ENCODE data around the gene STK16.
"Not testable (repeated sequence)": the region's sequence is repeated elsewhere in the genome, so short reads cannot be mapped to it uniquely, and the experiment has no call there.

Gene STK16

DNA sequence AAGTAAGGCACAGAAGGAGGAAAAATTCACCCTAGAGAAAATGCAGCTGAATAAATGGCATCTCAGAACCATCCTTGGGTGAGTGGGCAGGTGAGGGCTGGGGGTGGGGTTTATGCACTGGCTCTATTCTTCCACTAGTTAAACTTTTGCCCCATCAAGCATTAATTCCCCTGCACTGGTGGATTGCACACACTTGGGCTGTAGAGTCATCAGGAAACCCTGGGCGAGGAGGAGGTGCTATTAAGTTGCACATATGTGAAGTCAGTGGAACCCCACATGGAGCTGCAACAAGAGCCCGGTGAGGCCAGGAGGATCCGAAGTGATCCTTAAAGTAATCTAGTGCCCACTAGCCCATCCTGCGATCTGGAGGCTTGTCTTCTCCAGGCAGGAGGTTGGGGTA, 27.1 kb downstream of the STK16 start:
- DNase-seq, result no peak

DNA sequence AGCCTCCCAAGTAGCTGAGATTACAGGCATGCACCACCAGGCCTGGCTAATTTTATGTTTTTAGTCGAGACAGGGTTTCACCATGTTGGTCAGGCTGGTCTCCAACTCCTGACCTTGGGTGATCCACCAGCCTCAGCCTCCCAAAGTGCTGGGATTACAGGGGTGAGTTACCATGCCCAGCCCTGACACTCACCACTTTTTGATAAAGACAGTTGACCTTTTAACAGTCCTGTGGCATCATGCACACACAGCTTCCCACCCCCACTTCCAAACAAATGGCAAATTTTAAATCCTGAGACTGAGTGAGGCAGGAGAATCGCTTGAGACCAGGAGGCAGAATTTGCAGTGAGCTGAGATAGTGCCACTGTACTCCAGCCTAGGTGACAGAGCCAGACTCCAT, 27.7 kb downstream of the STK16 start:
- no peak for DNase-seq

DNA sequence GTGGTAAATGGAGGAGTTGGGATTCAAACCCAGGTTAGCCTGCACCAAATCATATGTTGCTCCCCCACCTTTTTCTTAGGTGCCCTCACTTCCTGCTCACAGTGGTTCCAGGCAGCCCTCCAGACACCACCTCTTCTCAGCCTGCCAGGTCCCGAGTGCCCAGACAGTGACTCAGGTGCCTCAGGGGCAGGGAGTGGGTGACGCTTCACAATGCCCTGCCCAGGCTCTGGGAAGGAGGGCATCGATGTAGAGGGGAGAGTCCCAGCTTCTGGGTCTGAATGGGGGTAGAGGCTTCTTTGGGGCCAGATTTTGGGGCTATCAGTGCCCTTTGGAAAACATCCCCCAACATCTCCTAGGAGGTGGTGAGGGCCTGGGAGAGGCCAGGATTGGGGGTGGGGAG, 28.7 kb downstream of the STK16 start:
- DNase-seq, result no peak

DNA sequence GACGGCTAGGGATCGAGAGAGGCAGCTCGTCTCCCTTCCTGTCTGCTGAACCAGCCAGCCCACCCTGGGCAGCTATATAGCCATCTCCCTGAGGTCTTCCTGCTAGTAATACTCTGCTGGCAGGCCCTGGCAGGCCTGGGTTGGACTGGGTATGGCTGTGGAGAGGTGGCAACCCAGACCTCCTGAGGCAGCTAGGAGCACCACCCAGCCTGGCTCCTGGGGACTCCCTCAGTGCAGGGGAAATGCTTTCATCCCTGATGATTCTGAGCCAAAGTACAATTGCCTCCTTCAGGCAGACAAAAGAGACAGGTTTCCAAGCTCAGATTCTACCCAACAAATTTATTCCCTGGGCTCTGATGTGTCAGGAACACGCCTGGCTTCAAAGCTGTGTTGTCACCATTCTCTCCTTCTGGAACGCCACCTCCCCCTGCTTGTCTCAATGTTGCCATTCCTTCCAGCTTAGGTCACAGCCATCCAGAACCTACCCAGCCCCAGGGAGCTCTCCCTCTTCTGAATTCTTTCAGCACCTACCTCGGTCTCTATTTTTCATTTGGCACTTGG, 29.2 kb downstream of the STK16 start:
- DNase-seq, result no peak

DNA sequence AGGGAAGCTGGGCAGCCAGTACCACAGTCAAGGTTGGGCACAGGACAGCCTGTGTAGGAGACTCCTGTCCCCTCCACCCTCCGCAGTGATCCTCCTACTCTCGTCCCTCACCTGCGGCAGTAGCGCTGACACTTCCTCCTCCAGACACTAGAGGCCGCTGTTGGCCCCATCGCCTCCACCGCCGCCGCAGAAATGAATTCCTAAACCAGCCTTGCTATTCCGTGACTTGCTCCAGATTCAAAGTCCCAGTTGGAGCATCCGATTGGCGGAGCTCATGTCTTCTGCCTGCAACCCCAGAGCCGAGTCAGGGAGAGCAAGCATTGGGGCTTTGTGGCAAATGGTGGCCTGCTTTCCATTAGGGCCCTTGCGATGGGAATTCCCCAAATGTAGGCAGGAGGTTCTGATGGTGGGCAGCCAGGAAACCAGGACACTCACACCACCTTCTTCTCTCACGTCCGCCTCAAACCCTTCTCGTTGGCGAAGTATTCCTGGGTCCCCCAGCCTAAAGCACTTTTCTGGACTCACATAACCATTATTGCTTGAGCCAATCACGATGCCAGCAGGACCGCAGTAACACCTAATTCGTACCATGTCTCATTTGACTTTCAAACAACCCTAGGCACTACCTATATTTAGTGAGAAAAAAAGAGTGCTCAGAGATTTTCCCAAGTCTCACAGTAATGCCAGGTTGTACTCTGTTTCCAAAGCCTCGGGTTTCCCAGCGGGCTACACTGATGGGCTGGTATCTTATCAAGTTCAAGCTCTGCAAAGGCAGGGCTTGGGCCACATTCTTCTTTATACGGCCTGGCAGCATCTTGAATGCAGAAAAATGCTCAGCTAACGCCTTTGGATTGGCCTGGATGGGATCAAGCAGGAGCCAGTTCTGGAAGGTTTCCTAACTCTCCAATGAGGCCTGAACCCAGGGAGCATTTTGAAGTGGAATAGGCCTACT, 32.7 kb downstream of the STK16 start:
- peak; percentile 77 to 80 for DNase-seq

DNA sequence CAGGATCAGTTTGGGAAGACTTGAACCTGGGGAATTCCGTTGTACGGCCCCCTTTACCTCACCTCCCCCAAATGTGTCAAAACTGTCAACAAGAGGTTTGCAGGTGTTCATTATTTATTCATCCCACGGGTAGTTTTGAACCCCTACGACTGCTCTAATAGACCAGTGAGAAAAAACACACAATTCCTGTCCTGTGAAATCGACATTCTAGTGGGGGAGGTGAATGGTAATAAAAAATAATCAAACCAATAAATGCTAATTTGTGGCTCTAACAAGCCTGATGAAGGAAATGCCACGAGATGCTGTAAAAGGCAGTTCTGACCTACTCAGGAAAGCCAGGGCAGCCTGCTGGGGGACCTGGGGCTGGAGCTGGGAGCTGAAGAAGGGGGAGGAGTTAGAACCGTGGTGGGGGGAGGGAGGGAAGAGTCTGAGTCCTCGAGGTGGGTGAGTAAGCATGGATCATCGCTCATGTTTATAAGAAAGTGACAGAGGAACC, 33.4 kb downstream of the STK16 start:
- no peak for DNase-seq

DNA sequence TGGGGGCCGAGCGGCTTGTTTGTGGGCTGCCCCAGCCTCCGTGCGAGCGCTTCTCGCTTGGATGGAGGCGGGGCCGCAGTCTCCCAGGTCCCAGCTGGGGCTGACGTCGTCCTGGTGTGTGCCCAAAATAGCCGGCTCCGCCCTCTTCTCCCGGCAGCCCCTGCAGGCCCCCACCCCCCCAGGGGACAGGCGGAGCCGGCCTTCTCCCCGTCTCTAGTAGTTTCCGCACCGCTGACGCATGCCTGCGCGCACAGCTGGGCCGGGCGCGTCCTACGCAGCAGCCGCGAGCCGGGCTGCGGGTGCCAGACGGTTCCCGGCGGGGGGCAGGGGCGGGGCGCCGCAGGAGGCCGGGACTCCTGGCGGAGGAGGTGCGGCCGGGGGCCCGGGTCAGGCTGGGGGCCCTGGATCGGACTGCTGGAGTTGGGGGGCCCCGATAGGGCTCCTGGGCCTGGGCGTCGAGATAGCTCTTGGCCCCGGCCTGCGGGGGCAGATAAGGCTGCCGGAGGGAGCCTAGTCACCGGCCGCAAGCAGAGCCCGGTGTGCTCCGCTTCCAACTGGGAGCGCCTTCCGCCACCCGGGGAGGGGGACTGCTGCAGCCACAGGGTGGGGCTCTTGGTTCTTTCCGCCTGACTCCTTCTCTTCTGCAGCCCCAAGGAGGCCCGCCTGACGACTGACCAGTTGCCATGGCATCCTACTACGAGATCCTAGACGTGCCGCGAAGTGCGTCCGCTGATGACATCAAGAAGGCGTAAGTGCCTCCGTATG, 34.1 kb downstream of the STK16 start, which contains the start of gene DNAJB2:
TSS of gene DNAJB2 (plus strand) at position 216 of the 765 bp plus-strand sequence. CDS start at position 684, 468 bp downstream.
- peak; percentile 99 to 100 for DNase-seq

DNA sequence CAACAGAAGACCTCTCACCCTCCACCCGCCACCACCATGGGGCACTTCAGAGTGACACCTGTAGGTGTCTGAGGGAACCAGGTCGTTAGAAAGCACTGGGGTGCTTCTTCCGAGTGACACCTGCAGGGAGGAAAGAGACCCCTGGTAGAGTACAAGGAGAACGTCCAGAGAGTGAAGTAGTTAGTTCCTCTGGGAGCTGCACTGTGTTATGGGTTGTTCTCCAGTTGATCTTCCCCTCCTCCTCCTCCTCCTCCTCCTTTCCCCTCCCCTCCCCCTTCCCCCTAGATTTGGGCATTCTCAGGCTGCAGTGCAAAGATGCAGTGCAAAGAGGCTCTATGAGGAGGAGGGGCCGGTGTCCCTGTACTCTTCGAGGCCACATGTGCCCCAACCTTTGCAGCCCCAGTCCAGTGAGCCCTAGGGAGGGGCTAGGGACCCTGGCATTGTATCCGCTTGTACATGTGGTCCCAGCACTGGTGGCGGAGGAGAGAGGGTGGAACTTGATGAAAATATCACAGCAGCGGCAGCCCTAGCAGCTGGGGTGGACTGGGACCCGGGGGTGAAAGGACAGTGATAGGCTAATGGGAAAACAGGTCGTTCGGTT, 34.7 kb downstream of the STK16 start:
- no peak for DNase-seq

DNA sequence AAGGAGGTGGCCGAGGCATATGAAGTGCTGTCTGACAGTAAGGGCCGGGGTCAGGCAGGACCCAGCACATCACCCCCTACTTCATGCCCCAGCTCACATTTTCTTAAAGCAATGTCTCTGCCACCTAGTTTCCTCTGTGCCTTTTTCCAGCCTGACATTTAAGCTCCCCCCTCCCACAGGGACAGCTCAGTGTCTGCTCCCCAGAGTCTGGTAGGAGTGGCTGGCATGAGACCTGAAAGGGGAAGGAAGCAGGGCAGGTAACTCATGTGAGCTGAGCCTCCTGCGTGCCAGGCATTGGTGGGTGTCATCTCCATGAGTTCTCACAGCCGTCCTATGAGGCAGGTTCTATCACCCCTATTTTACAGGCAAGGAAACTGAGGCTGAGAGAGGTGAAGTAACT, 35.4 kb downstream of the STK16 start:
- DNase-seq, result no peak

DNA sequence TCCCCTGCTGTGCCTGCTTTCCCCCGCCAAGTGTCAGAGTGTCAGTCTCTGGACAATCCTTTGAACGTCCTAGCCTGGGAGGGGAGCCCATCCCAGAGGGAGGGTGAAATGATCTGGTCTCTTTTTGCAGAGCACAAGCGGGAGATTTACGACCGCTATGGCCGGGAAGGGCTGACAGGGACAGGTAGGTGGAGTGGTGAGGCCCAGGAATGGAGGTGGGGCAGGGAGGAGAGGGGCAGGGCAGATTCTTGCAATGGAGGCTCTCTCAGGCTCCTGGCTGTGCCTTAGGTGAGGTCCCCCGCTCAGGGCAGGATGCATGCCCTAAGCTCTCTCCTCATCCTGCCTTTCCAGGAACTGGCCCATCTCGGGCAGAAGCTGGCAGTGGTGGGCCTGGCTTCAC, 36.3 kb downstream of the STK16 start:
- DNase-seq, result no peak

DNA sequence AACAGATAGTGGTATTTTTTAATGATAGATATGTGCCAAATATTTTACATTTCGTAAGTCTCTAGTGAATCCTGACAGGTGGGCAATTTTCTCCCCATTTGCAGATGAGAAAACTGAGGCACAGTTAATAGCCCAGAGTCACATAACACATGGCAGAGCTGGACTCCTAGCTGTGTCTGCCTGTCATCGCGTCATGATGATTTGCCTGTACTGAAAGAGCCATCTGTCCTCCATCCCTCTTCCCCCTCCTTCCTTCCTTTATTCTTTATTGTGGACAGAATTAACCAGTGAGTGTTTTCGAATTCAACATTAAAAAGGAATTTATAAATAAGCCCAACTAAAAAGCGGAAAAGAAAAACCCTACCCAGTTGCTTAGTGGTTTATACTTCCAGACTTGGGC, 37.1 kb downstream of the STK16 start:
- no peak for DNase-seq

DNA sequence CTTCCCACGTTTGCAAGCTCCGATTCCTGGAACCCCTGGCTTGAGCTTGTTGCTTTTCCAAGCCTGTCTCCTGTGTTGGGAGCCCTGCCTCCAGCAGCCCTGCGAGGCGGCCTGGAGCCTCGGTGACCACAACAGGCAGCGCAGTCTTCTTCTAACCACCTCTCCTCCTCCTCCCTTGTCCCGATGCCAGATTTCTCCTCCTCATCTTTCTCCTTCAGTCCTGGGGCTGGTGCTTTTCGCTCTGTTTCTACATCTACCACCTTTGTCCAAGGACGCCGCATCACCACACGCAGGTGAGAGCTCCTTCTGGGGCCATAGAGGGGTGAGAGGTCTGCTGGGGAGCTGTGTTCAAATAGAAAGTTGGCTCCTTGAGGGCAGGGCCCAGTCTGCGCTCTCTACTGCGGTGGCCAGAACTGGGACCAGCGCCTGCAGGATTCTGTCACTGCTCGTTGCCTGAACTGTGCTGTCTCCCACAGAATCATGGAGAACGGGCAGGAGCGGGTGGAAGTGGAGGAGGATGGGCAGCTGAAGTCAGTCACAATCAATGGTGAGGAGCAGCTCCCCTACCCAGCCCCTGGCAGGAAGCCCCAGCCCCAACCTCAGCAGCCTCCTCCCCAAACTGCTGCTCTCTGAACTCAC, 37.8 kb downstream of the STK16 start:
- no peak for DNase-seq

DNA sequence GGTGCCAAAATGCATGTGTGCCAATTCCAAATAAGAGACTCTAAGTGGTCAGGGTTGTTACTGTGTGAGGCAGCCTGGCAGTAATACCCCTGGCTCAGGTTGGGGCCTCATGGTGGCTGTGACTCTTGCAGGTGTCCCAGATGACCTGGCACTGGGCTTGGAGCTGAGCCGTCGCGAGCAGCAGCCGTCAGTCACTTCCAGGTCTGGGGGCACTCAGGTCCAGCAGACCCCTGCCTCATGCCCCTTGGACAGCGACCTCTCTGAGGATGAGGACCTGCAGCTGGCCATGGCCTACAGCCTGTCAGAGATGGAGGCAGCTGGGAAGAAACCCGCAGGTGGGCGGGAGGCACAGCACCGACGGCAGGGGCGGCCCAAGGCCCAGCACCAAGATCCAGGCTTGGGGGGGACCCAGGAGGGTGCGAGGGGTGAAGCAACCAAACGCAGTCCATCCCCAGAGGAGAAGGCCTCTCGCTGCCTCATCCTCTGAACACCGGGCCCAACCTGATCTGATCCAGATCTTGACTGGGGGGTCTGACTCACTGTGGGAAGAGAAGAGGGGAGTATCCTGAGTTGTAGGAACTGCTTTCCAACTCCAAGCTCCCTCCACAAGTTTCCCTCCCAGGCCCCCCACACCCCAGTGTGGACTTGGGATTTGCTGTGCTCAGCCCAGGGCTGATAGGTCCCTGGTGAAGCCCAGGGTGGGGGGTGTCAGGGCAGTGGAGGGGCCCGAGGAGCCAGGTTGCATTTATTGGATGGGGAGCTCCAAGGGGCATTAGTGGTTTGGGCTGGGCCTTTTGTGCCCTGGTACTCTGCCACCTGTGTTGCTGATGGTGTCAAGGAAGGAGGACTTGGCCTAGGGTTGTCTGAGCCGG, 39.5 kb downstream of the STK16 start:
- DNase-seq, result no peak

DNA sequence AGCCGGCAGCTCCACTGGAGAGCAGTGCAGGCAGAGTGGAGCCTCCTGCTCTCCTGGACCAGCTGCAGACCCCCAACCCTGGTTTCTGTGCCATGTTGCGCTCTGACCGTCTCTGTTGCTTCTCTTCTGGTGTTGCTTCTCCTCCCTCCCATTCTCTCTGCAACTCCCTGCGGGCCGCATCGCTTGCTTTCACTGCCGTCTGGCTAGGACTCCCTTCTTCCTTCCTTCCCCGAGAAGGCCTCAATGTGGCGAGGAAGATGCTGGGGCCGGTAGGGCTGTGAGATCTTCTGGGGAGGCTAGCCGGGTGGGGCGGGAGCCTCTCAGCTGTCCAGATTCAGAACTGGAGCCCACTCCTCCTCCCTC, 40.1 kb downstream of the STK16 start:
- DNase-seq, result no peak

DNA sequence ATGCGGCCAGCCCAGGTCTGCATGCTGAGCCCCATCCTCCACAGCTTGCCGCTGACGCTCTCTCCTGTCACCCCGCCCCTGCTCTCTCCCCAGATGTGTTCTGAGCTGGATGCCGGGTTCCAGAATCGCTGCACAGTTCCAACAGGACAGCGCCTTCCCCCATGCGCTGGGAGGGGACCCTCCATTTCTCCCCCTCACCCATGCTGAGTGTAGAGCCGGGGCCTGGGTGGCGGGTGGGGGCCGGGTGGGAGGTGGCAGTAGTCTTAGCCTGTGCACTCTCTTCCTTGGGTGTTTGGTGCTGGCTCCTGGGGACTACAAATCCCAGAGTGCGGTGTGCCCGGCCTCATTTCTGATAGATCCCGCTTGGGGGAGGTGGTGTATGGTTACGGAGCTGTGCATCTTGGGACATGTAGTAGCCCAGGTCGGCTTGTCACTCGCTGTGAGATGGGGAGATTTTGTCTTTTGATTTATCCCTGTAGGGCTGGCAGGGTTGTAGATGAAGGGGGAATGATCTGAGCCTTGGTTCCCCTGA, 40.7 kb downstream of the STK16 start:
- no peak for DNase-seq

DNA sequence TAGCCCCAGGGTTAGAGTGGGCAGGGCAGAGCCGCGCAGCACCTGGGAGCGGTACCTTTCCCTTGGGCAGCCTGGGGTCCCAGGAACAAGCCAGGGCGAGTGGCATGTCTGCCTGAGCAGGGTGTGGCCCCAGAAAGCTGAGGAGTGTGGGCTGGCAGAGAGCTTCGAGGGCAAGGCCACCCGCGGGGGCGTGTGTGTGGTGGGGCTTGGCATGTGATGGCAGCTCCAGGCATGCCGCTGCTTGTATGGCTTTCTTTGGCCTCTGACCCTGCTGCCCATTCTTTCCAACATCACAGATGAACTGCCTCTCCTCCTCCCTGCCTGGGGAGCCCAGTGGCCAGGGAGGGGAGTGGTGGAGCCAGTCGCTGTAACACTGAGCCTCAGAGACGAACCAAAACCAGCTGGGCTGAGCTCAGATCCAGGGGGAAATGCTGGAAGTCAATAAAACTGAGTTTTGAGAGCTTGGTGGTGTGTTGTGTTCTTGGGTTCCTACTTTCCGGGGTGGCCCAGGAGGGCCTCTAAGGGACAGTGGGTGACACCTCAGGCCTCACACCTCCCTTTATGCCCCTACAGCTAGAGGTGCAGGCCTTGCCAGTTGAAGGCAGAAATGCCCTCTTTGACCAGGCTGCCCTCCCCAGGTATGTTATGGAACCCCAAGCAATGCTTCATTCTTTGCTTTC, 41.3 kb downstream of the STK16 start:
- no peak for DNase-seq

DNA sequence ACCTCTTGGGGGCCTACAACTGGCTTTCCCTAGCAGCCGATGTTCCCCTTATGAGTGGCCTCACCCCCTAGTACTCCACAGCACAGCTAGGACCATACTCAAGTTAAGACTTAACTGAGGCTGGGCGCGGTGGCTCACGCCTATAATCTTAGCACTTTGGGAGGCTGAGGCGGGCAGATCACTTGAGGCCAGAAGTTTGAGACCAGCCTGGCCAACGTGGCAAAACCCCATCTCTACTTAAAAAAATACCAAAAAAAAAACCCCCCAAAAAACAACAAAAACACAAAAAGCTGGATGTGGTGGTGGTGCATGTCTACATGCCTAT, 41.8 kb downstream of the STK16 start:
- DNase-seq, result not testable (repeated sequence)

DNA sequence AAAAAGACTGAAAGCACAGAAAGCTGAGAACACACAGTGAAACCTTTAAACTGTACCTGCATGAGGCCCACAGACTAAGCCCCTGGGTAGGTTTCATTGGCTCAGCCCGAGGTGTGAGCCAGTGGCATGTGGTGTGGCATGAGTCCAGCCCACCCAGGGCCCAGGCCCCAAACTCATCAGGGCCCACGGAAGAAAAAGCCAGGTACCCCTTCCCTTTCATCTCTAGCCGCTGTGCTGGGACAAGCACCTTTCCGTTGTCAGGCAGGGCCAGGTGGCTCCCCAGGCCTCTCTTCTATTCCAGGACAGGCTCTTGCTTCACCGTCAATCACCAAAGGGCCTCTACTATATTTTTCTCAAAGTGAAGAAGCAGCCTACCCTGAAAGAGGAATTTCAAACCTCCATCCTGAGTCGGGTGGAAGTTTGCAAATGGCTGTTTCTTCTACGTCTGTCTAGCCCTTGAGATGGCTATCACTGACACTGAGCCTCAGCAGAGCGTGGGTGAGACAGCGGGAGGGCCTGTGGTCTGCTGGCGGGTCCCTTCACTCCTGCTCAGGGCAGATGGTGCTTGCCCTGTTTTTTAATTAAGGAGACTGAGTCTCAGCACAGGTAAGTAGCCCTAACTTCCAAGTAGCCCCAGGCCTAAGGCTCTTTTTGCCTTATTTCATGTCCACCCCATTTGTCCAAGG, 42.4 kb downstream of the STK16 start:
- no peak for DNase-seq

DNA sequence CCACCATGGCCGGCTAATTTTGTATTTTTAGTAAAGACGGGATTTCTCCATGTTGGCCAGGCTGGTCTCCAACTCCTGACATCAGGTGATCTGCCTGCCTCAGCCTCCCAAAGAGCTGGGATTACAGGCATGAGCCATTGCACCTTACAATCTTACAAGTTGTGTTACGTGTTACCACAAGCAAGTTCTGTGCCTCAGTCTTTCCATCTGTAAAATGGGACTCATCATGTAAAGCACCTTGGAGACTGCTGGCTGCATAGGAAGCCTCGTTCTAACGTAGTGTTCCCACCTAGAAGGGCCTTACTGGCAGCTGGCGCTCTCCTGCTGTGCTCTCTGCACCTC, 43.9 kb downstream of the STK16 start:
- DNase-seq, result no peak
